Measurements from ENCODE around the gene ABCC11. TPM values are rescaled to one million over a fixed set of nuclear protein-coding genes. Genes with fewer than 3 reads are reported as not detected.
A peak's percentile ranks its signal among the peaks of the same experiment; 100 is the strongest.

Gene ABCC11
- total RNA-seq, 1 donor from 2014 or later: not detected

- no peak for ATAC-seq
- intact Hi-C loops (cut with micrococcal nuclease): no loop called here
- no peak for DNase-seq
These were observed 103.4 kb downstream of the ABCC11 start for GRCh38 chr16:48143812-48144368.

- DNase-seq: no peak
These were observed 106.5 kb downstream of the ABCC11 start for GRCh38 chr16:48140821-48141220.

DNA sequence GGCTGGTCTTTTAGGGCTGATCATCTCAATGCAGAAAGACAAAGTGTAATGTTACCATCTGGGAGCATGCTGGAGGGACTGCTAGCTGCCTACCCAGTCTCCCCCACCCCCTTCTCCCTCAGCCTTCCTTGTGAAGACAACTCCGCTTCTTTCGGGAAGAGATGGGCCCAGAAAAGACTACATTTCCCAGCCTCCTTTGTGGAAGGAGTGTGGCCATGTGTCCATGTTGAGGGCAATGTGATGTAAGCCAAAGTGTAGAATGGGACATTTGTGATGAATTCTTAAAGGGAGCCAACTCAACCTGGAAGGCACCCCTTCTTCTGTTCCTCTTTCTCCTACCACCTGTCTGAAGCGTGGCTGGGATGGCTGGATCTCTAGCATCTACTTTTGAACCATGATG, 107.8 kb downstream of the ABCC11 start:
- DNase-seq: no peak
- ATAC-seq: no peak
- intact Hi-C loops (cut with micrococcal nuclease): no loop called here

More at GRCh38 chr16:48140821-48141220, 106.5 kb downstream of the ABCC11 start:
- intact Hi-C loops (cut with micrococcal nuclease): no loop called here
- ATAC-seq: no peak

DNA sequence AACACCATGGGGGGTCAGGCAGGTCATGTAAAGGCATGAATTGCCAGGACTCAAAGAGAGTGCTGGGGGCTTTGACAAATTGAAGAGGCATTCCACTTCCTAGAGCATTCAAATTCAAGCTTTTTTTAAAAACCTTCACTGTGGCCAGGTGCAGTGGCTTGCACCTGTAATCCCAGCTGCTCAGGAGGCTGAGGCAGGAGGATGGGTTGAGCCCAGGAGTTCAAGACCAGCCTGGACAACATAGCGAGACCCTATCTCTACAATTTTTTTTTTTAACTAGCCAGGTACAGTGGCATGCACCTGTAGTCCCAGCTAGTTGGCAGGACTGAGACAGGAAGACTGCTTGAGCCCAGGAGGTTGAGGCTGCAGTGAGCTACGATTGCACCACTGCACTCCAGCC, 108.8 kb downstream of the ABCC11 start:
- intact Hi-C loops (cut with micrococcal nuclease): no loop called here
- DNase-seq: no peak
- ATAC-seq: no peak

DNA sequence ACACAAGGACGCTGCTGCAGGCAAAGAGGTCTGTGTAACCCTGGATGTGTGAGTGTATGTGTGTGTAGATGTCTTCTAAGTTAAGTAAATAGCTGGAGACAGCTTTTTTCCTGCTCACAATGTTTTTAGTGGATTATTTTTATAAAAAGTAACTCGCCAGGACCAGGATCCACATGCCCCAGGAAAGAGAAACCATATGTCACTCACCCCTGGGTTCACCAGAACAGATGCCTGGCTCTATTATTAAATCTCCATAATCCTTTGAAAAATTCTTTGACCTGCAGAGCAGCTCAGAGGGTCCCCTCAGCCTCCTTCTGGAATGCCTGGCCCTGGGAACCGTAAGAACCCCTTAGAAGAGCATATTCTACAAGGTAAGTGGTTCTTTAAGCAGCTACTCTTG, 109.5 kb downstream of the ABCC11 start:
- intact Hi-C loops (cut with micrococcal nuclease): no loop called here
- DNase-seq (no peak), ATAC-seq (no peak)

DNA sequence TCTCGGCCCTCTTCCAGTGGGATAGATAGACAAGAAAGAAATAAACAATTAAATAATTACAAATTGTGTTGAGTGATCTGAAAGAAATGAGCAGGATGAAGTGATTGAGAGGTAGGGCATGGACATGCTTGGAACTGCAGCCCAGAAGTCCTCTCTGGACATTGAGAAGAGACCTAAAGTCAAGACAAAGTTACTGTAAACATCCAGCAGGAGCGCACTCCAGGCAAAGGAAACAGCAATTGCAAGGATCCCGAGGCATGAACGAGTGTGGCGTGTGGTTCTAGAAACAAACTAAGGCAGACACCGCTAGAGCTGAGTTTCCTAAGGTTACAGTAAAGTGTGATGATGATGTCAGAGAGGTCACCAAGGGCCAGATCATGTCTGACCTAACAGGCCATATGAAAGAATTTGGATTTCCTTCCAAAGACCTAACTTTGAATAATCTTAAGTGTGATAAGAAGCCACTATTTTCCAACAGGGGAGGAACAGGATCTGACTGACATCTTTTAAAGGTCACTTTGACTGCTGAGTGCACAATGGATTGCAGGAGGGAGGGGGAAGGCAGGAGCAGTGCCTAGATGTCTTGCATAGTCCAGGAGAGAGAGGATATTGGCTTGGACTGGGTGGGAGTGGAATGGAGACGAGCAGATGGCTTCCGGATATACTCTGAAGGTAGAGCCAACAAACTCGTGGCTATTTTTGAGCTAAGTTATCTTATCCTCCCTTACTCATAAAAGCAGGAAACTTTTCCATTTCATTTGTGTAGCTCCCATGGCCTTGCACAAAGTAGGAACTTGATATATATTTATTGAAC, 110.6 kb downstream of the ABCC11 start:
- intact Hi-C loops (cut with micrococcal nuclease): no loop called here
- DNase-seq (no peak), ATAC-seq (peak; percentile 92)

GRCh38 chr16:48133455-48134211, 113.7 kb downstream of the ABCC11 start:
- intact Hi-C loops (cut with micrococcal nuclease): no loop called here
- no peak for ATAC-seq
- DNase-seq: no peak

- ATAC-seq (no peak), DNase-seq (no peak)
- intact Hi-C loops (cut with micrococcal nuclease): no loop called here
These were observed 114.6 kb downstream of the ABCC11 start for GRCh38 chr16:48132696-48133095.

DNA sequence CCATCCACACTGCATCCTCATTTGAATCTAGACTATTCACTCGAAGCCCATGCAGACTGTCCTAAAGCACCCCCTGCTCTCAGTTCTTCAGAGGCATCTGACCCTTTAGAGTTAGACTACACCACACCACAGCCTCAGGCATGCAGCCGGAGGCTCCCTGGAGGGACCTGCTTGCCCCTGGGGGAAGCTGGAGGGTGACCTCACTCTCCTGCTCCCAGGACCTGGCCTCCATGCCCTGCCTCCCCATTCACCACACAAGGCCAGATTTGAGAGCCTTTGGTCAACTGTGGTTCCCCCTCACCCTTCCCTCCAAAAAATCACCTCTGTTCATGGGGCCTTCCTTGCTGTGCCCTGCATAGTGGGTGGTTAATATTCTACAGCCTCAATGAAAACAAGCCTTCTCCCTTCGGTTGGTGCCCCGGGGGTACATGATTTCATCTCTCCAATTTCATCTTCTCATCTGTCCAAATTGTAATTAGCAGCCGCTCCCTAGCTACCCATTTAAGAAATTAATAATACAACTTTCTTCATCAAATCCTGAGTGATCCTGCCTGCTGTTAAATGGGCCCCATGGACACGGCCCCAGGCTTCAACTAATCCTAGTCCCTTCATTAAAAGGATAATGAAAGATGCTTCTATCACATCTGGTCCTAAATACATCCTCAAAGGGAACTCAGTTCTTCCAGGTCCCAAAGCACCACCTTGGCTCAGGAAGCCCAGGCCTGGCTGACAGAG, 116.0 kb downstream of the ABCC11 start:
- ATAC-seq: no peak
- intact Hi-C loops (cut with micrococcal nuclease): no loop called here
- no peak for DNase-seq

GRCh38 chr16:48129926-48130325, 117.4 kb downstream of the ABCC11 start:
- intact Hi-C loops (cut with micrococcal nuclease): no loop called here
- no peak for DNase-seq
- no peak for ATAC-seq

GRCh38 chr16:48128769-48129168, 118.6 kb downstream of the ABCC11 start:
- intact Hi-C loops (cut with micrococcal nuclease): no loop called here
- no peak for ATAC-seq
- no peak for DNase-seq

DNA sequence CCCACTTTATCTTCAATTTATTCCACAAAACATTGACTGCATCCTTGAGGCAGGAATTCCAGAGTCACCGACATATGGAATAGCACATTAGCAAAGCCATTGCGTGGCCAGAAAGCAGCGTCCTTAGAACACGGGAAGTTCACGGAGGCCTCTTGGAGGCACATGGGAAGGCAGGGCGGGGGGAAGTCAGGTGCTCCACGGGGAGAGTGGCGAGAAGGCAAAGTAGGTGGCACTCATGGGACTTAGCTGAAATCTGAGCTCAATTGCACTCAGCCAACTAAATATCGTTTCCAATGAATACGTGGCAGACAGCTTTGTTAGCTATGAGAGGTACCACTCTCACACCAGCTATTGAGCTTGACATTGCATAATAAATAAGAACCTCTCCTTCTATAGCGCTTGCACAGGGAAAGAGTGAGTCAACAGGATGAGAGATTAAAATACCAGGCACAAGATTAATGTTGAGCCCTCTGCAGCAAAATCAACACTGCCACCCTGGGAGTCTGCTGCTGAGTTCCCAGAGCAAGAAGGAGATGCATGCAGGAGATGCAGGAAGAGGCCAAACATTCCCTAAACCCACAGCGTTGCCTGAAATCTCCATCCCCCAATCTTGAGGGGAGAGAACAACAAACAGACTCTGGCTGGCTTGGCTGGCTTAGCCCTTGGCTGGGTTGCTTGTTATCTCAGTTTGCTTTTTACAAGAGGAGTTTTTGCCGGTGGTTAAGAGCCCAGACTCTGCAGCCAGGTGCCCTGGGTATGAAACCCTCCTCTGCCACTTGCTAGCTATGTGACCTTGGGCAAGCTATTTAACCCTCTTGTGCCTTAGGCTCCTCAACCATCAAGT, 120.3 kb downstream of the ABCC11 start:
- ATAC-seq (peak; percentile 80), DNase-seq (no peak)
- intact Hi-C loops (cut with micrococcal nuclease): no loop called here

DNA sequence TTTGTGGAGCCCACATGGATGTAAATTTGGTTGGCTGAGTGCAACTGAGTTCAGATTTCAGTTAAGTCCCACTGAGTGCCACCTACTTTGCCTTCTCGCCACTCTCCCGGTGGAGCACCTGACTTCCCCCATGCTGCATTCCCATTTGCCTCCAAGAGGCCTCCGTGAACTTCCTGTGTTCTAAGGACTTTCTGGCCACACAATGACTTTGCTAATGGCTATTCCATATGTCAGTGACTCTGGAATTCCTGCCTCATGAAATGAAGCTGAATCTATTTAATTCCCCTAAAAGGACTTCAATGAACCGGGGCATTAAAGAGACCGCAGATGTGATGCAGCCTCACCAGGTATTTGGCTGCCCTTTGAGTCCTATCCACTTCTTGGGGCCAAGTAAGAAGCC, 121.5 kb downstream of the ABCC11 start:
- DNase-seq (no peak), ATAC-seq (peak; percentile 46)

GRCh38 chr16:48124266-48124665, 123.1 kb downstream of the ABCC11 start:
- intact Hi-C loops (cut with micrococcal nuclease): no loop called here
- DNase-seq (no peak), ATAC-seq (no peak)

More for the DNA sequence above, 121.5 kb downstream of the ABCC11 start:
- intact Hi-C loops (cut with micrococcal nuclease): no loop called here

DNA sequence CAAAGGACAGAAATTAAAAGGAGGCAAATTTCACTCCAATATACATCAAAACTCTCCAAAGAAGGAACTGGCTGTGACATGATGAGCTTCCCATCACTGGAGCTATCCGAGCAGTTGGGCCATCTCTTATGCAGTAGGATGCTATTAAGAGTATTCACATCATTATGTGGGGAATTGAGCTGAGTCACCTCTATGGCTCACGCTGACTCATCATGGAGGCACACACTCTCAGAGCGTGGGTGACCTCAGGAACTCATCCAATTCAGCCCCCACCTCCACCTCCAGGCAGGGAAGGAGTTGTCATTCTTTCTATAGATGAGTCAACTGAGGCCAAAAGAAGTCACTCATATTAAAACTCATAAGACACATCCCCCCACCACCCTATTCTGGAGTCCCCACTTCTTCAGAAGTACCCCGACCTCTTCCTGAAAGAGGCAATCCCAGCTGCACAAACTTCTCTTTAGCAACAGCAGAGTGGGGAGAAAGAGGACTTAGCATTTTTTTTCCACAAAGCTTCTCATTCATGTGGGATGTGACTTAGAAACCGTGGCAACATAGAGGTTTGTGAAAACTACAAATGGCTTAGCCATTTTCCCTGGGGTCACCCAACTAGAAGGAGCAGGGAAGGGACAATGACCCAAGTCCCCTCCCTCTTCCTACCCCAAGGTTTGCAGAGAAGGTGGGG, 124.1 kb downstream of the ABCC11 start:
- intact Hi-C loops (cut with micrococcal nuclease): no loop called here
- no peak for DNase-seq
- no peak for ATAC-seq

GRCh38 chr16:48121276-48121675, 126.1 kb downstream of the ABCC11 start:
- DNase-seq (no peak), ATAC-seq (no peak)
- intact Hi-C loops (cut with micrococcal nuclease): no loop called here

DNA sequence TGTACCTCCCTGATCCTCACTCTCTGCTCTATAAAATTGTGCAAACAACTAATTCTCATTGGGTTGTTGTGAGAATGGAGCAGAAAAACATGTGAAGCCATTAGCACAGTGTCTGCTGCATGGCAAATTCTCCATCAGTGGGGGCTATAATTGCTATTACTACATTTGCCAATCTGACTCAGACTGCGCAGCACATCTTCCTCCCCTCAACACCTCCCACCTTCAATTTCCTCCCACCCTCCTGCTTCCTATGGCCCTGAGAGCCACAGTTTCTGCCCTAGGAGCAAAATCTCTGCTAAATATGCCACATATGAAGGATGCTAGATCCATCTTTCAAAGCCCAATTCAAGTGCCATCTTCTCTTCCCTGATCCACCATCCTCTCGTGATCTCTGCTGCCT, 128.5 kb downstream of the ABCC11 start:
- intact Hi-C loops (cut with micrococcal nuclease): no loop called here
- DNase-seq (no peak), ATAC-seq (no peak)
